Activated CD4-positive, alpha-beta T cell treated with anti-CD3 and anti-CD28 coated beads for 4 hours (primary cell): ENCODE measurements around the gene KCNB1.
"Not testable (repeated sequence)": the region's sequence is repeated elsewhere in the genome, so short reads cannot be mapped to it uniquely, and the experiment has no call there.

Experiments
- DNase-seq, 2 donors: peaks; one replicate each; pipeline ENCODE4 v3.0.0-alpha.2; 2020

The KCNB1 gene

GRCh38 chr20:49346682-49347081, 135.8 kb downstream of the KCNB1 start:
- no peak for DNase-seq

DNA sequence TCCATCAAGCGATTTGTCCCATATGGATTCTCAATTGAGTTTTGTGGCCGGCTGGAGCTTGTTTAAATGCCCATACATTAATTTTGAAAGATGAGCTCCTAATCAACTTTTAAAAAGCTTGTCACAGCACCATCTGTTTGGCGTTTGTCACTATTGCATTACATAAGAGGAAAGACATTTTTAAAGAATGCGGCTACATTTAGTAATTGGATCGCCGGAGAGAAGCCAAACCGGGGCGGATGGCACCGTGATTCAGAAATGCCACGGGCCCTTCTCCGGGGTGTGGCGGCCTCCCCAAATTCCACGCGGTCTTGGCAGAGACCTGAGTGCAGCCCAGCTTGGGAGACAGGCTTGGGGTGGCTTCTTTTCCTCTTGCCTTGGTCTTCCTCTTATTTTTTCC, 136.9 kb downstream of the KCNB1 start:
- DNase-seq, result no peak

DNA sequence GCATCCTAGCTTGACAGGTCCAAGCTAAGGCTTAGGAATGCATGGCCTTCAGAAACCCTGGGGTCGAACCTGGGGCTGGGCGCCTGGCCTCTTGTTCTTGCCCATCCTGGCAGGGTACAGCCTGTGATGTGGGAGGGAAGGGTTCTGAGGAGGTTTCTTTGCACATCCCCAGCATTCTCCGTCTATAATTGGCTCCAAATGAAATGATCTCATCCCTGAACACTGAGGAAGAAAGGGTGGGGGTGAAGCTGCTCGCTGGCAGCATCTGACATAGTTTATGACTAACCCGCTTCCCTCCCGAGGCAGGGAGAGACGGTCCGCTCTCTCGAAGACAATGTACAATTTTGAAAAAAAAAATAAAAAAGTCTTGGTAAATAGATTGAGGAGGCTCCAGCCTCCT, 137.5 kb downstream of the KCNB1 start:
- no peak for DNase-seq

- no peak for DNase-seq
Observed at GRCh38 chr20:49344140-49344539, 138.3 kb downstream of the KCNB1 start.

GRCh38 chr20:49343246-49343645, 139.2 kb downstream of the KCNB1 start:
- DNase-seq, result no peak

GRCh38 chr20:49340161-49340966, 142.1 kb downstream of the KCNB1 start:
- DNase-seq, result no peak

DNA sequence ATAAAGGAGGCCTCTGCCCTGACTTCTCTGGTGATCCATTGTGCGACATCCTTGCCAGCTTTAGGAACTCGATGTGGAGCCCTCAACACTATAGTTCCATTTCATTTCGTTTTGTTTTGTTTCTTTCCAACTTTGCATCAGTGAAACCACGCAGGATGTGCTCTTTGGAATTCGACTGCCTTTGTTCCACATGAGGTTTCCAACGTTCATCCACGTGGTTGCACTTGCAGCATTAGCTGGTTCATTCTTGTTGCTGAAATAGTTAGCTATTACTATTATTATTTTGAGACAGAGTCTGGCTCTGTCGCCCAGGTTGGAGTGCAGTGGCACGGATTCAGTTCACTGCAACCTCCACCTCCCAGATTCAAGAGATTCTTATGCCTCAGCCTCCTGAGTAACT, 143.3 kb downstream of the KCNB1 start:
- DNase-seq, result no peak

DNA sequence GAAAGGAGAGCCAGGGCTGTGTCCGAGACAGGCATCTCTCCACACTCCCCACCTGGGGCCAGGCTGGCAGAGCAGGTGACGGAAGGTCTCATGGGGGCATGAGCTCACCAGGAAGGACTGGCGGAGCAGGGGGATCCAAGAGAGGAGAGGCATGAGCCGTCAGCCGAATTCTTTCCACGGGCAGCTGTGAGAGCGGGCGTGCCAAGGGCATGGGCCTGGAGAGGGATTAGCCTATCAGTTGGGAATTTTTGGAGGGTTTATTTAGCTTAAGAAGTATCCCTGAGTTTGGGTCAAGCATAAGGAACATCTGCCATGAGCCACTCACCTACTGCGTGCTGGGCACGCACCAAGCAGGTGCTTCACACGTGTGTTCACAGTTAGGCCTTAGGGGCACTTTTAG, 144.4 kb downstream of the KCNB1 start:
- DNase-seq, result no peak

DNA sequence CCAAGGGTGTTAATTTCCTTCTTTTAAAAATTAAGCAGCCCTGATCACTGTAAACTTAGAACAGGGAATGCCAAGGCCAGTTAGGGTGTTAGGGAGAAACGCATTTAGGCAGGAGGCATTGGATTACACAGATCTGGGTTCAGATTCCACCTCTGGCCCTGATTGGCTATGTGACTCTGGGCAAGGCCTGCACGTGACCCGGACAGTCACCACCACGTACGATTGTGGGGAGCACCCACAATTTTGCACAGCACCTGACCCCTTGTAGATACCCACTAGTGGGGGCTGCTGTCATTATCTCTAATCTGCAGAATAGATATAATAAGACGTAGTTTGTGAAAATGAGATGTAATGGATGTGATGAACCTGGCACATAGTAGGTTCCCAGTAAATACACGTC, 145.1 kb downstream of the KCNB1 start:
- DNase-seq, result no peak

GRCh38 chr20:49336786-49337185, 145.7 kb downstream of the KCNB1 start:
- DNase-seq, result no peak

- no peak for DNase-seq
Observed at GRCh38 chr20:49335476-49335875, 147.0 kb downstream of the KCNB1 start.

GRCh38 chr20:49330701-49331615, 151.5 kb downstream of the KCNB1 start:
- no peak for DNase-seq

DNA sequence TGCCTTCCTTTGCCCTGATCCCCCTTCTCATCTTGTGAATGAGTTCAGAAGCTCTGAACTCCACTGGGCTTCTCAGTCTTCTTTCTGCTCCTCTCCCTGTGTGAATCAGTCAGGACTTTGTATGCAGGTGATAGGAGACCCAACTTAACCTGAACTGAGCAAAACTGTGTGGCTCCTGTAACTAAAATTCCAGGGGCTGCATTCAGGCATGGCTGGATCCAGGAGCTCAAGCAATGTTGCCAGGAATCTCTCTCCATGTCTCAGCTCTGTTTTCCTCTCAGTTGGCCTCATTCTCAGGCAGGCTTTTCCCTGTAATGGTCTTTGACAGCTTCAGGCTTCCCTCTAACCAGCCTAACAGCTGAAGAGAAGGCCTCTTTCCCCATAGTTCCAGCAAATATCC, 153.7 kb downstream of the KCNB1 start:
- DNase-seq, result no peak

DNA sequence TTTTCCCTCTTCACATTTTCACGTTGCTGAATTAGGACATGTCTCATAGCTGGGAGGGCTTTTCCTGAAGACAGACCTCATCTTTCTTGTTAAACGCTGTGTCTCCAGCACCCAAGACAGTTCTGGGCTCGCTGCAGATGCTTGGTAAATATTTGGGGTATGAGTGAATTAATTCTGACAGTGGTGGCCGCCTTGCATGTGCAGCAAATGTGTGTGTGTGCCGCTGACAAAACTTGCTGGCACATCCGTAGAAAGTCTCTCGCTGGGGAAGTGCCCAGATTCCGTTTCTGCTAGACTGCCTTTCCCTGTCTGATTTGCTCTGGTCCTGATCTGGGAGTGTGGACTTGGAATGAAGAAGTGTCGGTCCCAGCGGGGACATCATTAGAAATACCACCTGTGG, 156.4 kb downstream of the KCNB1 start:
- DNase-seq, result no peak

DNA sequence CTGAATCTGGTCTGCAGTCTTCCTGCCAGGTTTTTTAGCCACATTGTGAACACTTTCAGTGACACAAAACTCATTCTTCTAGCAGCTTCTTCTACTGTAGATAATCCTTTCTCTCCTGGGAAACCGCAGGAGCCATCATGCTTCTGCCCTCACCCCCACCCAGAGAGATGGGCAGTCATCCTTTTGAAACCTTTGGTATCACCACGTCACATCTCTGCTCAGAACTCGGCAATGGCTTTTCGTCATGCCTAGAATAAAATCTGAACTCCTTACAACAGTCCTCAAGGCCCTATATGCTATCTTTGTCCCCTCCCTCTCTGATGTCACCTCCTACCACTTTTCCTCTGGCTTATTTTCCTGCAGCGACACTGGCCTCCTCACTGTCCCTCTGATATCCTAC, 158.2 kb downstream of the KCNB1 start:
- DNase-seq, result no peak

DNA sequence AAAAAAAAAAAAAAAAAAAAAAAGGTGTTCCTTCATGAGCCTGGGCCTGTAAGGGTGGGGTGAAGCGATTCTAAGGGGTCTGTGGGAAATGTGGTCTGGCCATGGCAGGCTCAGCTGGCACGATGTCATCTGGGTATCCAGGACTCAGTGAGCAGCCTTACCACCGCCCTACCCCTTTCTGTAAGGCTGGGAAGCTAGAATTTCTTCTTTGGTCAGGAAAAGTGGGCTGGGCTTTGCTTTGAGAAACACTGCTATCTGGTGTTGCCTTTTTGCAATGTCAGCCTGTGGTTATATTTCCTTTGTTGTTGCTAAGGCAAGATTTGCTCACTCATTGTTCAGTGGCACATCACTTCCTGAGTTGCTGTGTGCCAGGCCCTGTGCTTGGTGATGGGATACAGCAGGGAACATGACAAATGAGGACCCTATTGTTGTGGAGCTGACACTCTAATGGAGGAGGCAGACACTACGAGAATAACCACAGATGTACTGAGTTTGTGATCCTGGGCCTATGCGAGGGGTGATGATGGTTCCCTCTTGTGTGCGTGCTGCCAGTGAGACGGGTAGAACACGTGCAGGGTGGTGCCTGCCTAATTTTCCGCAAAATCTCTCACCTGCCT, 158.7 kb downstream of the KCNB1 start:
- DNase-seq, result peak; percentile 15 to 21

DNA sequence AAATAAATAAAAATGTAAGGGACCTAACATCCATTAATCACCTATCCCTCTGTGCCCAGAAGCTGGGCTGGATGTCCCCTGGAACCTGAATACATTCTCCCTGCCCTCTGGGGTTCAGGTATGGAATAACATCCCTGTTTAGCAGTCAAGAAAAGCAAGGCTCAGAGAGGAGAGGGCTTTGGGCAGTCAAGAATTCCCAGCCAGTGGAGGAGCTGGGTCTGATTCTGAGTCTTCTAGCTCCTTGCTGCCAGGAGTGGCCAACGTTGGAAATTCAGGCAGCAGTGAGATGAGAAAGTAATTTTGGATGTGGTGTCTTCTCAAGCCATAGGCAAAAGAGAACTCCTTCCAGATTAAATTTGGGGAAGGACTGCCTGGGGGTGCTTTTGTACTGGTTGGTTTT, 162.0 kb downstream of the KCNB1 start:
- DNase-seq, result no peak

- no peak for DNase-seq
Observed at GRCh38 chr20:49319208-49319809, 163.2 kb downstream of the KCNB1 start.

- DNase-seq, result peak in 1 of 2 donors; percentile 11
Observed at GRCh38 chr20:49318430-49319207, 163.8 kb downstream of the KCNB1 start.

DNA sequence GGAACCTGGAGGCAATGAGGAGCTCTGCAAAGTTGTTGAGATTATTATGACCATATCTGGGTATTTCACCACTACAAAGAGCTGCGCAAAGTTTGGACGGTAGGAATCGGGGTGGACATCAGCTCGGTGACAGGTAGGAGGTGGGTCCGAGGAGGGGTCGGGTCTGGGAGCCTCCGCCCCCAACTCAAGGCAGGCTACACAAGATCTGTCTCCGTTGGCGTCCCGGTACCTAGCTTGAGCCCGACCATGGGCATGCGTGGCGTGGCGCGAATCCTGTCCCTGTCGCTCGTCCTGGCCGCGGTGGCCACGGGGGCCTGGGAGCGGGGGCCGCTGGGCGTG, 164.4 kb downstream of the KCNB1 start:
- DNase-seq, result no peak

DNA sequence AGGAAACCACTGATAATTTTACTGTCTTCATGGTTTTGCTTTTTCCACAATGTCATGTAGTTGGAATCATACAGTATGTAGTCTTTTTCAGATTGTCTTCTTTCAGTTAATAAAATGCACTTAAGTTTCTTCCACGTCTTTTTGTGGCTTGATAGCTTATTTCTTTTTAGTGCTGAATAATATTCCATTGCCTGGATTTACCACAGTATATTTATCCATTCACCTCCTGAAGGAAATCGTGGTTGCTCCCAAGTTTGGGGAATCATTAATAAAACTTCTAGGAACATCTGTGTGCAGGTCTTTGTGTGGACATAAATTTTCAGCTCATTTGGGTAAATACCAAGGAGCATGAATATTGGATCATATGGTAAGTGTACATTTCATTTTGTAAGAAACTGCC, 165.8 kb downstream of the KCNB1 start:
- no peak for DNase-seq

- no peak for DNase-seq
Observed at GRCh38 chr20:49315580-49315979, 166.9 kb downstream of the KCNB1 start.

- DNase-seq, result not testable (repeated sequence)
Observed at GRCh38 chr20:49314052-49314451, 168.4 kb downstream of the KCNB1 start.
